H9 (cell line): ENCODE measurements around the gene OSM. TPM values are rescaled to one million over a fixed set of nuclear protein-coding genes. Genes with fewer than 3 reads are reported as not detected.

Experiments used
- DNase-seq: peaks from one replicate; pipeline ENCODE4 v3.0.0-alpha.2; 2017
- H2AFZ ChIP-seq: one replicate; pipeline ENCODE4 v1.6.1; 2013; ENCODE audit warnings: mild to moderate bottlenecking, low read length, control low read depth, moderate library complexity
- H2AK5ac ChIP-seq: 2 replicates; pipeline ENCODE4 v1.6.1; 2013; ENCODE audit warnings: low read length, control low read depth, mixed read lengths; ENCODE audit not compliant: insufficient read length
- H2BK120ac ChIP-seq: one replicate; pipeline ENCODE4 v1.6.1; 2013; ENCODE audit warnings: low read depth, mild to moderate bottlenecking, low read length, control low read depth, inconsistent platforms; ENCODE audit not compliant: poor library complexity, severe bottlenecking
- H2BK12ac ChIP-seq: 2 replicates; pipeline ENCODE4 v1.6.1; 2013; ENCODE audit warnings: low read length, control low read depth, mixed read lengths, low read depth; ENCODE audit not compliant: insufficient read length
- H2BK15ac ChIP-seq: 2 replicates; pipeline ENCODE4 v1.6.1; 2013; ENCODE audit warnings: low read depth, low read length, control low read depth
- H2BK20ac ChIP-seq: one replicate; pipeline ENCODE4 v1.6.1; 2013; ENCODE audit warnings: low read depth, mild to moderate bottlenecking, low read length, control low read depth, inconsistent platforms; ENCODE audit not compliant: poor library complexity, severe bottlenecking
- H2BK5ac ChIP-seq: 2 replicates; pipeline ENCODE4 v1.6.1; 2013; ENCODE audit warnings: low read length, control low read depth, mixed read lengths; ENCODE audit not compliant: insufficient read length
- H3K14ac ChIP-seq: 2 replicates; pipeline ENCODE4 v1.6.1; 2013; ENCODE audit warnings: low read length, control low read depth; ENCODE audit not compliant: insufficient read depth
- H3K18ac ChIP-seq: 2 replicates; pipeline ENCODE4 v1.6.1; 2013; ENCODE audit warnings: low read depth, mild to moderate bottlenecking, mixed read lengths, low read length, control low read depth; ENCODE audit not compliant: insufficient read length
- H3K23ac ChIP-seq: 2 replicates; pipeline ENCODE4 v1.6.1; 2013; ENCODE audit warnings: low read length, control low read depth, mixed read lengths, low read depth; ENCODE audit not compliant: insufficient read length
- H3K23me2 ChIP-seq: 2 replicates; pipeline ENCODE4 v1.6.1; 2013; ENCODE audit warnings: low read depth, mild to moderate bottlenecking, mixed read lengths, low read length, control low read depth; ENCODE audit not compliant: insufficient read length, poor library complexity, severe bottlenecking
- H3K27ac ChIP-seq: 2 replicates; pipeline ENCODE4 v1.5.1; 2013; ENCODE audit warnings: low read length, control low read depth, mixed read lengths, low read depth; ENCODE audit not compliant: insufficient read length
- H3K27me3 ChIP-seq: 2 replicates; pipeline ENCODE4 v1.6.1; 2013; ENCODE audit warnings: low read length, control low read depth, inconsistent platforms; ENCODE audit not compliant: insufficient read depth
- H3K4ac ChIP-seq: 2 replicates; pipeline ENCODE4 v1.6.1; 2013; ENCODE audit warnings: low read depth, mild to moderate bottlenecking, control low read depth, inconsistent platforms, low read length, moderate library complexity
- H3K4me1 ChIP-seq: 2 replicates; pipeline ENCODE4 v1.6.1; 2013; ENCODE audit warnings: low read length, control low read depth, inconsistent platforms; ENCODE audit not compliant: insufficient read depth
- H3K4me2 ChIP-seq: 2 replicates; pipeline ENCODE4 v1.6.1; 2013; ENCODE audit warnings: low read length, control low read depth, mixed read lengths; ENCODE audit not compliant: insufficient read length, insufficient read depth
- H3K56ac ChIP-seq: 2 replicates; pipeline ENCODE4 v1.6.1; 2013; ENCODE audit warnings: low read depth, mild to moderate bottlenecking, mixed read lengths, low read length, control low read depth; ENCODE audit not compliant: insufficient read length
- H3K79me1 ChIP-seq: 2 replicates; pipeline ENCODE4 v1.6.1; 2013; ENCODE audit warnings: low read depth, mild to moderate bottlenecking, moderate library complexity, low read length, control low read depth, inconsistent platforms; ENCODE audit not compliant: insufficient read depth, poor library complexity, severe bottlenecking
- H3K79me2 ChIP-seq: 2 replicates; pipeline ENCODE4 v1.6.1; 2013; ENCODE audit warnings: low read length, control low read depth, inconsistent platforms; ENCODE audit not compliant: insufficient read depth
- H3K9ac ChIP-seq: 2 replicates; pipeline ENCODE4 v1.6.1; 2013; ENCODE audit warnings: low read length, control low read depth, mixed read lengths; ENCODE audit not compliant: insufficient read length; ENCODE audit errors: extremely low read depth
- H3K9me3 ChIP-seq: one replicate; pipeline ENCODE4 v1.6.1; 2013; ENCODE audit warnings: low read depth, low read length, inconsistent platforms; ENCODE audit not compliant: control insufficient read depth
- H3T11ph ChIP-seq: one replicate; pipeline ENCODE4 v1.6.1; 2013; ENCODE audit warnings: mild to moderate bottlenecking, low read length, control low read depth, inconsistent platforms
- H4K20me1 ChIP-seq: one replicate; pipeline ENCODE4 v1.6.1; 2013; ENCODE audit not compliant: control insufficient read depth, insufficient read length, insufficient read depth
- H4K5ac ChIP-seq: 2 replicates; pipeline ENCODE4 v1.6.1; 2013; ENCODE audit warnings: low read depth, mild to moderate bottlenecking, mixed read lengths, low read length, control low read depth; ENCODE audit not compliant: insufficient read length
- H4K8ac ChIP-seq: replicated peaks from 2 replicates; pipeline ENCODE4 v1.6.1; 2013; ENCODE audit warnings: low read length, control low read depth, mixed read lengths, low read depth; ENCODE audit not compliant: insufficient read length
- H4K91ac ChIP-seq: 2 replicates; pipeline ENCODE4 v1.6.1; 2013; ENCODE audit warnings: low read depth, mild to moderate bottlenecking, moderate library complexity, mixed read lengths, low read length, control low read depth; ENCODE audit not compliant: insufficient read length
- H3K27ac Mint-ChIP-seq, 3 experiments: 2 replicates in 2 of 3; 3 replicates in 1 of 3; pipeline ENCODE4 v1.8.0; 2020 to 2021; ENCODE audit warnings: mixed read lengths in 3 of 3, mild to moderate bottlenecking in 1 of 3, moderate library complexity in 1 of 3
- H3K27me3 Mint-ChIP-seq: 2 replicates; pipeline ENCODE4 v1.8.0; 2021; ENCODE audit warnings: low read depth, mild to moderate bottlenecking, moderate library complexity, mixed read lengths
- H3K36me3 Mint-ChIP-seq, 3 experiments: 2 replicates in 2 of 3; 3 replicates in 1 of 3; pipeline ENCODE4 v1.8.0; 2020 to 2021; ENCODE audit warnings: low read depth in 3 of 3, mixed read lengths in 3 of 3; ENCODE audit not compliant: insufficient read depth in 1 of 3
- H3K4me1 Mint-ChIP-seq, 2 experiments: 2 replicates each; pipeline ENCODE4 v1.8.0; 2020; ENCODE audit warnings: mixed read lengths in 2 of 2
- H3K4me3 Mint-ChIP-seq, 2 experiments: 2 replicates in 1 of 2; 3 replicates in 1 of 2; pipeline ENCODE4 v1.8.0; 2020 to 2021; ENCODE audit warnings: mild to moderate bottlenecking in 2 of 2, mixed read lengths in 2 of 2, moderate library complexity in 1 of 2
- H3K9me3 Mint-ChIP-seq, 2 experiments: 2 replicates in 1 of 2; 3 replicates in 1 of 2; pipeline ENCODE4 v1.8.0; 2020; ENCODE audit warnings: mild to moderate bottlenecking in 2 of 2, mixed read lengths in 2 of 2, moderate library complexity in 1 of 2
- WGBS: extraction: QIAGEN DNeasy Blood & Tissue Kit; methylation state at CpG from one replicate; pipeline ENCODE4 v1.1.7; 2013; ENCODE audit warnings: missing lambda C conversion rate, low lambda C conversion rate, mixed read lengths; ENCODE audit not compliant: insufficient read length; ENCODE audit errors: extremely low coverage; 5-methylcytosine and 5-hydroxymethylcytosine counted together
- total RNA-seq: library from RNA; stranded (reverse); gene quantifications from 2 replicates; pipeline ENCODE4 v1.2.1, GENCODE V29; 2021
- TF ChIP-seq, protein P1 (sequence below): fragments of 200-600 bp; sonication (generic); conservative IDR thresholded peaks from 3 replicates; pipeline ENCODE4 v1.8.0; 2021; ENCODE audit warnings: antibody characterized with exemption, mild to moderate bottlenecking

OSM gene
- total RNA-seq, 1 experiment from 2014 or later: not detected

DNA sequence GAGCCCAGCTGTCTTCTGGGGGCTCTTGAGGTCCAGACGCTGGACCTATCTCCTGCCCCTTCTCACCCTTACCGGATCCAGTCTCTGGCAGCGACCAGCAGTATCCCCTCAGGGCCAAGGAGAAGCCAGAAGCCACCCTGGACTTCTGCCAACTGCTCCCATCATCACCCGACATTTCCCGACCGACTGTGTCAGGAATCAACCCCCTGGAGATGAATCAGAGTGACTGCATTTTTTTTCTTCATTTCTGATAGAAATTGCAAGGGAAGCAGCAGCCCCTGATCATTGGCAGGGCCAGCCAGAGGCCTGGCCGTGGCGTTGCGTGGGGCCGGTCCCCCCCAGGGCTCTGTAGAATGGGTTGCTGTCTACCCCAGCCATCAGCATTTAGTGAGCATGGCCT, 14.9 kb downstream of the OSM start:
- H3K27me3 Mint-ChIP-seq: peaks cover 8% of the 10 kb centered on the region
- H4K8ac ChIP-seq: no peak overlapping the region
- H3K27ac ChIP-seq: no peak overlapping the region
- H3K9ac ChIP-seq: no peak overlapping the region
- DNase-seq: no peak
- H4K5ac ChIP-seq: no peak overlapping the region
- H3K18ac ChIP-seq: no peak overlapping the region
- no peak overlapping the region for H3K27ac Mint-ChIP-seq
- H3K56ac ChIP-seq: no peak overlapping the region
- no peaks in the 10 kb centered on the region for H3K9me3 Mint-ChIP-seq
- no peak overlapping the region for H2AFZ ChIP-seq
- no peaks in the 10 kb centered on the region for H3K36me3 Mint-ChIP-seq
- no peak overlapping the region for H2BK12ac ChIP-seq
- H3K4me1 ChIP-seq: peaks cover 3% of the 10 kb centered on the region; the same call in 1 of the 2 replicates
- H3K23ac ChIP-seq: no peak overlapping the region
- H3K4ac ChIP-seq: no peak overlapping the region
- H2AK5ac ChIP-seq: no peak overlapping the region
- no peak overlapping the region for H4K91ac ChIP-seq
- no peak overlapping the region for H3K4me3 Mint-ChIP-seq
- no peak overlapping the region for H2BK15ac ChIP-seq
- peaks cover 25 to 35% of the 10 kb centered on the region in 2 experiments for H3K4me1 Mint-ChIP-seq
- H2BK20ac ChIP-seq: no peak overlapping the region
- TF ChIP-seq, protein P1, sequence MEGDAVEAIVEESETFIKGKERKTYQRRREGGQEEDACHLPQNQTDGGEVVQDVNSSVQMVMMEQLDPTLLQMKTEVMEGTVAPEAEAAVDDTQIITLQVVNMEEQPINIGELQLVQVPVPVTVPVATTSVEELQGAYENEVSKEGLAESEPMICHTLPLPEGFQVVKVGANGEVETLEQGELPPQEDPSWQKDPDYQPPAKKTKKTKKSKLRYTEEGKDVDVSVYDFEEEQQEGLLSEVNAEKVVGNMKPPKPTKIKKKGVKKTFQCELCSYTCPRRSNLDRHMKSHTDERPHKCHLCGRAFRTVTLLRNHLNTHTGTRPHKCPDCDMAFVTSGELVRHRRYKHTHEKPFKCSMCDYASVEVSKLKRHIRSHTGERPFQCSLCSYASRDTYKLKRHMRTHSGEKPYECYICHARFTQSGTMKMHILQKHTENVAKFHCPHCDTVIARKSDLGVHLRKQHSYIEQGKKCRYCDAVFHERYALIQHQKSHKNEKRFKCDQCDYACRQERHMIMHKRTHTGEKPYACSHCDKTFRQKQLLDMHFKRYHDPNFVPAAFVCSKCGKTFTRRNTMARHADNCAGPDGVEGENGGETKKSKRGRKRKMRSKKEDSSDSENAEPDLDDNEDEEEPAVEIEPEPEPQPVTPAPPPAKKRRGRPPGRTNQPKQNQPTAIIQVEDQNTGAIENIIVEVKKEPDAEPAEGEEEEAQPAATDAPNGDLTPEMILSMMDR: no peak
- no peak overlapping the region for H2BK120ac ChIP-seq
- H3K9me3 ChIP-seq: no peaks in the 10 kb centered on the region
- no peaks in the 10 kb centered on the region for H3K27me3 ChIP-seq
- H3K23me2 ChIP-seq: no peaks in the 10 kb centered on the region
- no peak overlapping the region for H3K4me2 ChIP-seq
- H3K79me2 ChIP-seq: no peaks in the 10 kb centered on the region
- H4K20me1 ChIP-seq: no peaks in the 10 kb centered on the region
- no peak overlapping the region for H3K14ac ChIP-seq
- H3T11ph ChIP-seq: no peak overlapping the region
- H2BK5ac ChIP-seq: no peak overlapping the region
- WGBS: no CpG with 5 or more reads among the region's 10 CpGs
- H3K79me1 ChIP-seq: no peaks in the 10 kb centered on the region
